HG03520 (cell line): ENCODE measurements around the gene TRIO.

Source experiments
- ATAC-seq: cut with Tn5 transposase; IDR thresholded peaks from one replicate; pipeline ENCODE4 v1.9.1; 2021; ENCODE audit warnings: mild to moderate bottlenecking, moderate library complexity; ENCODE audit not compliant: unreplicated experiment

Gene TRIO

DNA sequence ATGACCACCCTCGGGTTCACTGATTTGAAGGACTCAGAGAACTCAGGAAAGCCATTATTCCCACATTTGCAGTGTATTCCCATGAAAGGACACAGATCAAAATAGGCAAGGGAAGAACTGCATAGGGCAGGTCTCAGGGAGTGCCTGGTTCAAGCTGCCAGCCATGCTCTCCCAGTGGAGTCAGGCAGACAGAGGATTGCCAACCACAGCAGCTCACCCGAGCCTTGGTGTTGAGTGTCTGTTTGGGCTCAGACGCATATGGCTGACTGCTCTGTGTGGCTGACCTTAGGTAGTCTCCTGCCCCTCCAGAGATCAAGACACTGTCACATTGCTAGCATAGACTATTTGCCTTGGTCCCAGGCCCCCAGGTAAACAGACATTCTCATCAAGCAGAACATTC is 322.6 kb downstream of the TRIO start:
- no peak for ATAC-seq

DNA sequence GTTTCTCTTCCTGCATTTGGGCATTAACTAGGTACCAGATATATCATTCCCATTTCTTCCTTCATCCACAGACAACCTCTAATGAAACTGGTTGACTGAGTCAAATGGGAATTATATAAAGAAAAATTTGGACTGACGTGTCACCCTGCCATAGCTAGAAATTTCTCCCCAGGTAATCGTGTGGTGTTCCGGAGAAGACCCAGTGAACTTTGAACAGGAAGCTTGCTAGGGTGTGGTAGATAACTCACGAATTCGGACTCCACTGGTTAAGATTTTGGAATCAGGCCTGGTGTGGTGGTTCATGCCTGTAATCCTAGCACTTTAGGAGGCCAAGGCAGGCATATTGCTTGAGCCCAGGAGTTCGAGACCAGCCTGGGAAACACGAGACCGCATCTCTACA is 324.1 kb downstream of the TRIO start:
- no peak for ATAC-seq

DNA sequence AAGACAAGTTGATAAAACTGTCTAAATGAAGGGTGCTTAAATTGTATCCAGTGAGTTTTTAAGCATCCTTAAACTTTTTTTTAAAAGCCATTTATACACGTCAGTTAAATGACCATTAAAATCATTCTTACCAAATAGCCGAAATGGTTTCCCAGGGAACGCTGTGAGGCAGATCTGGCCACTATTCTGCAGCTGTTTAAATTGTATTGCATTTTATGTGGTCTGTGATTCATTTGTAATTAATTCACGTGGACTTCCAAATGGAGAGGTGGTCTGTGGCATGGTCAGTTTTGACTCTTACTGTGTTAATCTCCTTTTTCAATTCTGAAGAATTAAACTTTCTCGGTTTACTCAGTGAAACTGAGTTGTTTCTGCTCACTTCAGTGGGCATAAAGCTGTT is 324.7 kb downstream of the TRIO start:
- ATAC-seq: no peak

DNA sequence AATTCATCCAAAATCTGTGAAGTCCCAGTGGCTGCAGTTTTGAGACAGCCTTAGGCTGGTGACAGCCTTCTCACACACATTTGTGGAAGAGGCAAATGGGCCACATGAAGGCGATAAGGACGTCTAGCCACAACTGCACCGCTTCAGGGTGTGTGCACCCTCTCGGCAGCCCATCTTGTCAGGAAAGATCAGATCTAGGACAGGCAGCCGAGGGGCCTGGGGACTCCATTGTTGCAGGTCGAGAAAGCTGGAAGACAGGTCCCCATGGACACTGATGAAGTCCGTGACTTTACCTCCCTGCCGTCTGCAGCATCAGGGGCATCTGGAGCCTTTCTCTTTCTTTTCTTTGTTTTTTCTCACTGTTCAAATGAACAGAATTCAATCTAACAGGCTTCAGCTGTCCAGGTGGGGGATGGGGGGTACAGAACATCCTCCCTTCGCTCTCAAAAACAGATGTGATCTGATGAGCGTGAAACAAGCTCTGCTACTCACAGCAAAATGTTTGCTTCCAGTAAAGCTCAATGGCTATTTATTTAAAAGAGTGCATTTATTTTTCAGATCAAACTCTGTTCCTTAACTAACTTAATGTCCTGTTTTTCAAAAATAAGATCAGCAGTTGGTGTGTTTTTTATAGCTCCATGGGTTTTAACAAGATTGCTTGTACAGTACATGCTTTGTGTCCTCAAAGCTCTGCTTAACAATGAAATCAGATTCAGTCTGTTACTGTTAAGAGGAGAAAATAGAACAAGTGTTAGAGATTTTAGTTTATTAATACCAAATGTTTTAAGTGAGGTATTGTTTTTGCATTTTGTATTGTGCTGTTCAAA is 326.6 kb downstream of the TRIO start:
- ATAC-seq: no peak

DNA sequence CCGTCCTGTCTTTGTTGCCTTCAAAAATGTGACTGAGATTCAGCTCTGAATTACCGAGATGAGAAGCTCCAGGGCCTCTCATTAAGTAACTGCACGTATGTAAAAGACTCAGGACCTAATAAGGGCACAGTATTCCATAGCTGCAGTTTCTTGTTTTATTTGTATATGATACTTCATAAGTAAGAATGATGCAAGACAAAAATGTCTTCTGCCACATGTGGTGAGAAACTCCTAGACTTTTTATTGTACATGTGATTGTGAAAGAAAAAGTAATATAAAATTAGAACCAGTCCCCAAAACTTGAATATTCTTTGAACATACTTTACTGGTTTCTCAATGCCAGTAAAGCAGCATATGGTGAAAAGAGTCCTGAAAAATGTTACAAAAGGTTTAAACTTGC is 328.4 kb downstream of the TRIO start:
- ATAC-seq: no peak

DNA sequence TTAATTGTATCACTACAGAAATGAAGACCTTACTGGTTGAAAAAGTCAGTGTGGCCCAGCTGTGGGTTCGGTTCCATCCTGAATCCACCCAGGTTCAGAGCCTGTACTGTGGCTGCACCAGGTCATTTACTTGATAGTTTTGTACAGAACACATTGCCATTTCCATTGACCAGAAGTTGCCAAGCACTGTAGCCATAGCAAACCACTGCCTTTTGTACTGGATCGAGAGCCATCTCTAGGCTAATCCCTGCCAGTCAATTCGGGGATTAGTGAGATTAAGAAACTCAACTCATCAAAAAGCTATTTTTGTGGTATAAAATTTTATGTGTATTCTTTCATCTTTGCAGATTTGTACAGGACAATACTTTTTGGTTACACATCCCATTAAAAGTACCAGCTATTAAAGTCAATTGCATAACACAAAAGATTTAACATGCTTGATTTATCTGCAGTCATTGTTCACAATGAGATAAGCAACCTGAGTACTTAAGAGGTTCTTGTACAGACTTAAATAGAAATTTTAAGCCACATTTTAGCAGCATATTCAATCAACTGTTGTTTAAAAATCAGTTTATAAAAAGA is 329.9 kb downstream of the TRIO start:
- no peak for ATAC-seq

DNA sequence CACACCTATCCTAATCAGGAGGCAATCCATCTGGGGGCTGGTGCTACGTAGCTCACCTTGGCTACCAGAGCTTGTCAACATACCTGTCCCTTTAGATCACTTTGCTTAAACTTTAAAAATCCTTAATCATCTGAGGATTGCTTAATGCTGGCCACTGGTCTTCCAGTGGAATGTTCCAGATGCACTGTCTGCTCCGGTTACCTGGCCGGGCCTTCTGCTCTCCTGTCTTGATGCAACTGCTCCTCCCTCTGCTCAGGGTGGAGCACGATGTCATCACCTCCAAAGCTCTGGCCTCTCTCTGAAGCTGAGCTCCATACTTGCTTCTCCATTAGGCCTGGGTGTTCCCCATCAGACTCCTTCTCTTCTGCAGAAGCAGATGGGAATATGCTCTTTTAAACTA is 331.9 kb downstream of the TRIO start:
- no peak for ATAC-seq

DNA sequence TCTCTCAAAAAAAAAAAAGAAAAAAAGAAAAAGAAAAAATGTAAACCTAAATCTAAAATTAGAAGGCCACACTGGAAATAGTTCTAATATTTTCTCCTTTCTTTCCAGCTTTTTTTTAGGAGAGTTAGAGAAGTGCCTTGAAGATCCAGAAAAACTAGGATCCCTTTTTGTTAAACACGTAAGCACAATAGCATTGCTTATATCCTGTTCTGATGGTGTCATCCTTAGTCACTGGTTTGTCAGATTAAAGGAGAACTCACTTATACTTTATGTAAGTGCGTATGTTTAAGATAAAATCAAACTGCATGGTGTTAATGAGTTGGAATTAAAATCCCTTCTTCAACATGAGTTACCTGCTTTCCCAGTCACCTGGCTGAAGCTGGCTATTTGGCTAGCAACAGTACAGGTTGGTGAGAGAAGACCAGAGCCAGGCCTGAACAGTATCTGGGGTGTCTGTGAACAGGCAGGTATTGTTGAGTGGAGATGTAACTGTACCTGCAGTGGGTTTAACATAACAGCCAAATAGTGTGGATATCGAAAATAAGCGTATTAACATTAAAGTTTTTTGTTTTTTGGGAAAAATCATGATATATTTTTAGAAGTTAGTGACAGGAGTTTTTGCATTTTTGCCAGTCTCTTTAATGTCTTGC is 333.8 kb downstream of the TRIO start:
- no peak for ATAC-seq

DNA sequence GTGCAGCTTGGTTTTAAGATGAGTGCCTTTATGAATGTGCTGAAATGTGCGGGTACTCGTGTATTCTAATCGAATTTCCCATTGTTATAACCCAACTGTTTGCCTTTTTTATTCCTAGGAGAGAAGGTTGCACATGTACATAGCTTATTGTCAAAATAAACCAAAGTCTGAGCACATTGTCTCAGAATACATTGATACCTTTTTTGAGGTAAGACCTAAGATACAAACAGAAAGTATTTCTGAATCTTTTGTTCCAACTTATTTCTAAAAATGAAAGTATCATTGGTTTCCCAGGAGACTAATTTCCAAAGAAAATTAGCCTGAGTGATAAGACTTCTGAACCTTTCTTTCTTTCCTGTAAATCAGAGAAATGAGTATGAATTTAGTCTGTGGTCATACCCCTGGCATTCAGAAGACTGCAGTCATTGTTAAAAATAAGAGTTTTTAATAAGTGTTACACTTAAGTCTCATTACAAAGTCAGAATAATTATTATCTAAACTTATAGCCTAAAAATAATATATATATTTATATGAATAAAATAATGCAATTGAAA is 336.1 kb downstream of the TRIO start:
- ATAC-seq: no peak

DNA sequence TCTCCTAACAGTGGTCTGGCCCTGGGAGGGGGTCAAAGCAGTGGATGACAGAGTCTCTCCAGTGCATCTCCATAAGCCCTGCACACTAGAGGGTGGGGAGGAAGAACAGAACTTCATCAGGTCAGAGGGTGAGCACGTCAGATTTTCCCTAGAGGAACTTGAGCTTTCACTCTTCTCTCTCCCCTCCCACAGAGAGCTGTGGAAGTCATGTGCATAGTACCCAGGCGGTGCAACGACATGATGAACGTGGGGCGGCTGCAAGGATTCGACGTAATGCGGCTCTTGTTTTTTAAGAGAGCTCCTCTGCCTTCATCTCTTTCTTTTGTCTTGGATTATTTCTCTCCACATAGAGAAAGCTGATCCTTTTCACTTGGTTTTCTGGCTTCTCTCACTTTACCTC is 338.2 kb downstream of the TRIO start:
- no peak for ATAC-seq

DNA sequence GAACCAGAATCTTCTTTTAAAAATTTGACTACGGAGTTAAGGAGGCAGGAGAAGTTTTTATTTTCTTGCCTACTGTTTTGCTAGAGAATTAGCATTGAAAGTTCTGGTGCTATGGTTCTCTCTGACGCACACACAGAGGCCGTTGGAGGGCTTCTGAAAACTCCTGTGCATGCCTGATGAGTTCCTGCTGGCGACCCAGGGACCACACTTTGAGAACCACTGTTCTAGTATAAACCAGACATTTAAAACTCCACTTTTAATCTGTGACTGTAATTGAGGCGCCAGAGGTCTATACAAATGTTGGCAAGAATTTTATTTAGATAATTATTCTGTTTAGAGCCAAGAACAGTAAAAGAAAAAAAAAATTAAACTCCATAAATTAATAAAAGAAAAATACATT is 338.9 kb downstream of the TRIO start:
- ATAC-seq: no peak

DNA sequence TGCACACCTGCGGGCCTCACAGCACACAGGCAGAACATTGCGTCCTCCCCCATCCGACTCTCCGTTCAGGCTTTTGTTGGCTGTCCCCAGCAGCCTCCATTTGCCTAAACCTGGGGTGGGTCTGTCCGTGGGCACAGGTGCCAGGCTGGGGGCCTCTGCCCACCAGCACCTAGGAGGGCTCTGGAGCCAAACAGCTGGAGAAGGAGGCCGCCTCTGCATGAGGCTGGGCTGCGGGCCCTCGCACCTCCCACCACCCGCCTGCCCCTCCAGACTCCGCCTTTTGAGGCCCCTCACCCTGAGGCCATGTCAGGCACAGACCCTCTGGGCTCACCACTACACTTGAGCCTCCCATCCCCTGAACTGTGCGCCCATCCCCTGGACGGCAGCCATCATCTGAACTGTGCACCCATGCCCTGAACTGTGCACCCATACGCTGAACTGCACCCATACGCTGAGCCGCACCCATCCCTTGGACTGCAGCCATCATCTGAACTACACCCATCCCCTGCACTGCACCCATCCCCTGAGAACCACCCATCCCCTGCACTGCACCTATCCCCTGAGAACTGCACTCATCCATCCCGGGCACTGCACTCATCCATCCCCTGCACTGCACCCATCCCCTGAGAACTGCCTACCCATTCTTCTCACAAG is 340.5 kb downstream of the TRIO start:
- no peak for ATAC-seq

DNA sequence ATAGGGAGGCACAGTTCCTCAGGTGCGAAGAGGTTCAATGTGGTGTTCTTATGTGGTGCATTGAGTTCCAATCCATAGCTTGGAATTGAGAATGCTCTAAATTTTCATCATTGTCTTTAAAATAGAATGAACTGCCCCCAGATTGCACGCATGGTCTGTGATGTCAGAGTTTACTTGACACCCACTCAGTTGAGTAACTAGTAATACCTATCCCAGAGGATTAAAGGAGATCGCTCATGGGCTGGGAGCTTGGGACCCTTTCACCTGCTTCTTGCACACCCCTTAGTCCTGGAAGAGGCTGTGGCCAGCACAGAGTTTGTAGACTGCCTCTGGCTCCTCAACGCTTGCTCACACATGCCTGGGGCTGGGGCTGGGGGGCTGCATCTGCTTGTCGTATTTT is 343.3 kb downstream of the TRIO start:
- no peak for ATAC-seq

DNA sequence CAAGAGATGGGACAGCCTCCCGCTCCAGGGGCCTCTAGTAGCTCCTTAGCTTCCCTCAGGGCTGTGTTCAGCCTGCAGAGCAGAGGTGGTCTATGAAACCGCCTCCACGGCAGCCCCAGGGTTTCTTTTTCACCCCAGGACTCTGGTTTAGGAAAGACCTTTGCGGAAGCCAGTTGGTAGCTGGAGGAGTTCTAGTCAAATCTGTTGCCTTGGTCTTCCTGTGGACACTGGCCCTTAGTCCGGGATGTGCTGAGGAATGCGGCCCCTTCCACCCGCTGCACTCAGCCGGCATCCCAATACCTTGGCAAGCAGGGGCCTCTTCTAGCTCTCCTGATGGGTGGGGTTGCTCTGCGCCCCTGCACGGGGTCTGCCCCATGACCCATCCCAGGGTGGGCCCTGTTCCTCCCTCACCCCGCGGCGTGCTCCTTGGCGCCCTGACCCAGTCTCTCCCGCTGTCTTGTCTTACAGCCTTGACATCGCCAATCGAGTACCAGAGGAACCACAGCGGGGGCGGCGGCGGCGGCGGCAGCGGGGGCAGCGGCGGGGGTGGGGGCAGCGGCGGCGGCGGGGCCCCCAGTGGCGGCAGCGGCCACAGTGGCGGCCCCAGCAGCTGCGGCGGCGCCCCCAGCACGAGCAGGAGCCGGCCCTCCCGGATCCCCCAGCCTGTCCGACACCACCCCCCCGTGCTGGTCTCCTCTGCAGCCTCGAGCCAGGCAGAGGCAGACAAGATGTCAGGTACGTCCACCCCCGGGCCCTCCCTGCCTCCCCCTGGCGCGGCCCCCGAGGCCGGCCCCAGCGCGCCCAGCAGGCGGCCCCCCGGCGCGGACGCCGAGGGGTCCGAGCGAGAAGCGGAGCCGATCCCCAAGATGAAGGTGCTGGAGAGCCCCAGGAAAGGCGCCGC is 344.1 kb downstream of the TRIO start:
- no peak for ATAC-seq

DNA sequence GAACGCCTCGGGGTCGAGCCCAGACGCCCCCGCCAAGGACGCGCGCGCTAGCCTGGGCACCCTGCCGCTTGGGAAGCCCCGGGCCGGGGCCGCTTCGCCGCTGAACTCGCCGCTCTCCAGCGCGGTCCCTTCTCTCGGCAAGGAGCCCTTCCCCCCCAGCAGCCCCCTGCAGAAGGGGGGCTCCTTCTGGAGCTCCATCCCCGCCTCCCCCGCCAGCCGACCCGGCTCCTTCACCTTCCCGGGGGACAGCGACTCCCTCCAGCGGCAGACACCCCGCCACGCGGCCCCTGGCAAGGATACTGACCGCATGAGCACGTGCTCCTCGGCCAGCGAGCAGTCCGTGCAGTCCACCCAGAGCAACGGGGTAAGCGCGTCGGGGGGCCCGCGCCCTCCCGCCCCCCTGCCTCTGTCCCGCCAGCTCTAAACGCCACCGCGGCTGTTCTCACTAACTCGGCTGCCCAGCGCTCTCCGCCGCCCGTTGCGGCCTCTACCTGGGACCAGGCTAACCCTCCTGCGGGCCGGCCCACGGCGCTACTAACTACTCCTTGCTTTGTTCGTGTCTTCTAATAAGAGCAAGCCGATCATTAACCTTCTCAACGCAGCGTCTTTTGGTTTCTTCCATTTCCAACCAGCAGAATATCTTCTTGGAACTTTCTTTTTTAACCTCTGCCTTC is 344.9 kb downstream of the TRIO start:
- ATAC-seq: no peak

DNA sequence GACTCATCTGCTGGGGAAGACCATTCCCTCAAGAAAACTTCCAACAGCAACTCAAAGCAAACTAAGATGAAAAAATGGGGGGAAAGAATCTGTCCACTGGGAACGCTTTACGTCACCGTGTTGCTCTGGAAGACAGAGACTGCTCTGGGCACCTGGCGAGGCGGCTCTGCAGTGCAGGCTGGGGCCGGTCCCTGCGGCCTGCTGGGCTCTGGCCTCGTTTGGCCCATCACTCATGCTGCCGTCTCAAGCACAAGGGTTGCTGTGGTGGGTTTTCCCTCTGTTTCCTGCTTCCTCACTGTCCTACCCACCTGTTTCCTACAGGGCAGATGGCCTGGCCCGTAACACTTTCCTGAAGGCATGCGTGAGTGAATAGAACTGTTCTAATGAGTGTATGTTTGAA is 345.6 kb downstream of the TRIO start:
- ATAC-seq: no peak

DNA sequence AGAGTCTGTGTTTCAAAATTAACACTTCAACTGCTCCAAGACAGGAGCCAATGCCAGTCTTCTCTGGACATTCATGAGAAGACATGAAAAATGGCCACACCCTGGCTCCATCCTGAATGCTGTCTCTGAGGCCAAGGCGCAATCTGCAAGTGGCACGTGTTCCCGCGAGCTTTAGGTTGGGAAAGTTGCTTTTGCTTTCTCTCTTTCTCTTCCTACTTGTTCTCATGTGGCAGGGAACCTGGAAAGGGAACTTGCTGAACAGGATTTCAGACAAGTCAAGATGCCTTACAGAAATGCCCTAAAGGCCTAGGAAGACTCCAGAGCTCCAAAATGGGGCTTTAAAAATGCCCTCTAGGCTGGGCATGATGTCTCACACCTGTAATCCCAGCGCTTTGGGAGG is 346.5 kb downstream of the TRIO start:
- ATAC-seq: no peak

DNA sequence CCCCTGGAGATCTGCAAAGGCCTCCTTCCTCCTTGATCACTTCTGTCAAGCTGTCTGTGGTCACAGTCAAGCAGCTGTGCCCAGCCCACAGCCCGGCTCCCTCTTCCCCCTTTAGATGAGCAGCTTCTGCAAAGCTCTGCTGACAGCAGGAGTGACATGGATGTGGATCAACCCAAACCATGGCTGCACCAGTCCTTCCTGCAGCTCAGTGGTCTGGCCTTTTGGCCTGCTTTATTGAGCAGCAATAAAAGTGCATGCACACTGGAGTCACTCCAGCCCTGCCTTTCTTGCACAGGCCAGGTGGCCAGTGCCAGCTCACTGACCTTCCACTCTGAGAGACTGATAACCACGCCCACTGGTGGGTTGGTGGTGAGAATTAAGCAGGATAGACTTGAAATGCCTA is 347.2 kb downstream of the TRIO start:
- no peak for ATAC-seq

DNA sequence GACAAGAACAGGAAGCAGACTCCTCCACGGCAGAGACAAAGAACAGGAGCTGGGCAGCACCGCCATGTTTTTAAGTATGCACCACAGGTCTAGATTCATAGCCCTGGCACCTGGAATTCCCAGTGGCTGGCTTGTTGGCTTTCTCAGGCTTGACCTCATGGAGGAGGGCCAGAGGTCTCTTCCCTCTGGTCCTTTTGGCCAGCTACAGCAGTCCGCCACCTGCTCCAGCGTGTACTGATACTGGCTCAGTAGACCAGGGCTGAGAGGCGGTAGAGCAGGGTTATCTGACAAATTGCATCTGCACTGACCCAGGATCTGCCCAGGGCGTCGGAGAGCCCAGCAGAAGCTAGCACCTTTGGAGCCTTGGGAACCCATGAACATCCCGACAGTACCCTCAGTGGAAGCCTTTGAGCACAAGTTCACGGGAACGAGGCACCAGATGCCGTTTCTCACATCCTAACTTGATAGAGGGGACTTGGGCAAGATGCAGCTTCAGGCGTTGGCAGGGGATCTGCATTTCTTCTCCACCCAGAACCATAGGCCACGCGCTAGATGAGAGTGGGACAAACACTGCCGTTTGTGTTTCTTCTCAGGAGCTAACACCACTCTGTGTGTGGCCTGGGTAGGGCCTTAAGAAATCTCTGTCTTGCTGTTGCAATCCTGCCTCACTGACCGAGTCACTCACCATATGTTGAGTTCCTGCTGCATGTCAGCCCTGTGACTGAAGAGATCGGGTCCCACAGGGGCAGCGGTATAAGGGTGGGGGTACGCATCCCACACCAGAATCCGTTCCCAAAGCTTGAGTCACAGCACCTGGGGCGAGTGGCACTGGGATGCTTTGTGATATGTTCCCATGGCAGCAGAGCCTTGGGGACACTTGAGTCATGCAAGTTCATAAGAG is 348.1 kb downstream of the TRIO start:
- ATAC-seq: no peak
